Measurements from ENCODE around the gene ANXA3. TPM values are rescaled to one million over a fixed set of nuclear protein-coding genes. Genes with fewer than 3 reads are reported as not detected.
A peak's percentile ranks its signal among the peaks of the same experiment; 100 is the strongest.

Gene ANXA3
- total RNA-seq, 1 donor, result 50.1 TPM

DNA sequence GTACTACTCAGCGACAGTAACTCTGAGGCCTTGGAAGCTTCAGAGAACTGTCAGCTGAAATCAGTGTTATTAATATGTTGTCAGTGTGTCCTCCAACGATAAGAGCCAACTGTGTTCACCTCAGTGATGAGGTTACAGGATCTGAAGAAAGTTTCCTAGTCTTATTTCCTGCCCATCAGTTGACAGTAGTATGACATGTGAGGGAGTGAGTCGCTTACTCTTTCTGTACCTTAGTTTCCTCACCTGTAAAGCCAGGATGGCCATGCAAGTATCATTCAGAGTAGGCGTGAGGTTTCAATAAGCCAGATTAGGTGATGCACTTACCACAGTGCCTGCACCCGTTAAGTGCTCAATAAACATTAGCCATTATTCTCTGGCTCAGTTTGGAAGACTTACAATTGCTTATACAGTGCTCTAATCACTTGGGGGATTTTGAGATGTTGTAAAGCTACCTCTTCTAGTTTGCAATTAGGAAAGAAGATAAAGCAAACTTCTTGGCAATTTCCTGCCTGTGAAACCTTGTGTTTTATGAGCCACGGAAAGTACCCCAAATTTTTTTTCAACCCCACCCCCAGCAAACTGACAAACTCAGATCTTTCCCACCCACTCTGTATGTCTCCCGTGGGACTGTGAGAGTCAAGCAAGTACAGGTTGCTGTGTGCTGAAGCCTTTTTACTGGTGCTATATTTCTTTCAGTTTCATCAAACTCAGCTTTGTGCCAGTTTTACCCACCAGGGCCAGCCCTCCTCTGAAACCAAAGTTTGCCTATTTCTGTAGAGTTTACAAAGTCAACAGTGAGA, 62.2 kb downstream of the ANXA3 start:
- no peak overlapping the region for H3K4me3 ChIP-seq (ENCODE audit: low read depth, low read length)
- TF ChIP-seq, protein P1, sequence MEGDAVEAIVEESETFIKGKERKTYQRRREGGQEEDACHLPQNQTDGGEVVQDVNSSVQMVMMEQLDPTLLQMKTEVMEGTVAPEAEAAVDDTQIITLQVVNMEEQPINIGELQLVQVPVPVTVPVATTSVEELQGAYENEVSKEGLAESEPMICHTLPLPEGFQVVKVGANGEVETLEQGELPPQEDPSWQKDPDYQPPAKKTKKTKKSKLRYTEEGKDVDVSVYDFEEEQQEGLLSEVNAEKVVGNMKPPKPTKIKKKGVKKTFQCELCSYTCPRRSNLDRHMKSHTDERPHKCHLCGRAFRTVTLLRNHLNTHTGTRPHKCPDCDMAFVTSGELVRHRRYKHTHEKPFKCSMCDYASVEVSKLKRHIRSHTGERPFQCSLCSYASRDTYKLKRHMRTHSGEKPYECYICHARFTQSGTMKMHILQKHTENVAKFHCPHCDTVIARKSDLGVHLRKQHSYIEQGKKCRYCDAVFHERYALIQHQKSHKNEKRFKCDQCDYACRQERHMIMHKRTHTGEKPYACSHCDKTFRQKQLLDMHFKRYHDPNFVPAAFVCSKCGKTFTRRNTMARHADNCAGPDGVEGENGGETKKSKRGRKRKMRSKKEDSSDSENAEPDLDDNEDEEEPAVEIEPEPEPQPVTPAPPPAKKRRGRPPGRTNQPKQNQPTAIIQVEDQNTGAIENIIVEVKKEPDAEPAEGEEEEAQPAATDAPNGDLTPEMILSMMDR (IDR thresholded peaks at IDR 0.05; ENCODE audit: insufficient read depth, low read depth, low read length), result no peak
- no peak for DNase-seq (ENCODE audit: low read depth)

DNA sequence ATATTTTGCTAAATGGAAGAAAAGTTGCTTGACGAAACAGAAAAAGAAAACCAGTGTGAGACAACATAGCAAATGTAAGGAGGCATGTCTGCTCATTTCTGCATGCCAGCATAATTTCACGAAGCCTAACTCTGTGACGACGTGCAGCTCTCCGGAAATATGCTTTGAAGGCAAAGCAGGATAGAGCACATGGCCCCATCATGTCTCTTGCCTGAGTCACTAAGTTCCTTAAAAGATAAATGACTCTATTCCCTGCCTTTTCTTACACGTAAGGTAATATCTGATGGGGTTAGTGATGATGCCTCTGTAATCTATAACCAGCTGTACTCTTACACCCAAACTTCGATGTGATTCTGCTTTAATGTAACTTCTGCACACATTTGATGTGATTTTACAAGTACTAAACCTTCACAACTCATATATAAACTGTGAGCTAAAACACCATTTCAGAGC, 64.5 kb downstream of the ANXA3 start:
- DNase-seq (ENCODE audit: low read depth), result peak; percentile 81
- TF ChIP-seq, protein P1 (IDR thresholded peaks at IDR 0.05; ENCODE audit: insufficient read depth, low read depth, low read length), result no peak
- H3K4me3 ChIP-seq (ENCODE audit: low read depth, low read length), result no peak overlapping the region

DNA sequence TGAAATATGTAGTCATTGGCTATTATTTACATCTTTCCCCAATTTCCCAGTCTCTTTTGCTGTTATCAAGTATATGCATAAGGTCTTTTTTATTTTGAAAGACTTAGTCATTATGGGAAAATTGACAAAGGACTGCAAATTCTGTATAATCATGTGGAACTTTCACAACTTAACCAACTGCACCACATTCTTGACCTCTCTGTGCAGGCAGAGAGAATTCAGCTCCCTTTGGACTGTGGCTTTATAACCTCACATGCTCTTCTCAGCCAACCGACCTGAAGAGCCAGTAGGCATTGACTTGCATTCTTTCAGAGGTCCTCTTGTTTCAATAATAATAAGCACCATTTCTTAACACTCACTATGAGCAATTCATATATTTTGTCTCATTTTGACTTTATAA, 66.9 kb downstream of the ANXA3 start:
- no peak overlapping the region for H3K4me3 ChIP-seq (ENCODE audit: low read depth, low read length)
- peak; percentile 28 for DNase-seq (ENCODE audit: low read depth)
- TF ChIP-seq, protein P1 (IDR thresholded peaks at IDR 0.05; ENCODE audit: insufficient read depth, low read depth, low read length), result no peak

DNA sequence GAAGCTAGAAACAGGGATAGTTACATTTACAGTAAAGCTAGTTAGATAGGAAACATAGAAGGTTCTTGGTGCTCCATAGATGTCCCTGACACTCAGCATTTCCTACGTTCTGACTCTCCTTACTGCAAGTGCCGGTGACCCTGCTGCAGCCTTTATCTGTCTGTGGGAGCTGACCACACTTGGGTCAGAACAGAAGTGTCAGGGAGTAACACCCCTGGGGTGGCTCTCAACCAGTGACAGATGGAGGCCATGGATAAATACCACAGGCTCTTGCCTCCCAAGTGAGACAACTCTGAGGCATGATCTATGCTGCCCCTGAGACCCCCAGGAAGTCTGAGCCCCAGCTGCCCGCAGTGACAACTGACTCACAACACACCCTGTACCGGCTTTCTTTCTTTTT, 69.8 kb downstream of the ANXA3 start:
- H3K4me3 ChIP-seq (ENCODE audit: low read depth, low read length), result no peak overlapping the region
- TF ChIP-seq, protein P1 (IDR thresholded peaks at IDR 0.05; ENCODE audit: insufficient read depth, low read depth, low read length), result no peak
- DNase-seq (ENCODE audit: low read depth), result no peak

DNA sequence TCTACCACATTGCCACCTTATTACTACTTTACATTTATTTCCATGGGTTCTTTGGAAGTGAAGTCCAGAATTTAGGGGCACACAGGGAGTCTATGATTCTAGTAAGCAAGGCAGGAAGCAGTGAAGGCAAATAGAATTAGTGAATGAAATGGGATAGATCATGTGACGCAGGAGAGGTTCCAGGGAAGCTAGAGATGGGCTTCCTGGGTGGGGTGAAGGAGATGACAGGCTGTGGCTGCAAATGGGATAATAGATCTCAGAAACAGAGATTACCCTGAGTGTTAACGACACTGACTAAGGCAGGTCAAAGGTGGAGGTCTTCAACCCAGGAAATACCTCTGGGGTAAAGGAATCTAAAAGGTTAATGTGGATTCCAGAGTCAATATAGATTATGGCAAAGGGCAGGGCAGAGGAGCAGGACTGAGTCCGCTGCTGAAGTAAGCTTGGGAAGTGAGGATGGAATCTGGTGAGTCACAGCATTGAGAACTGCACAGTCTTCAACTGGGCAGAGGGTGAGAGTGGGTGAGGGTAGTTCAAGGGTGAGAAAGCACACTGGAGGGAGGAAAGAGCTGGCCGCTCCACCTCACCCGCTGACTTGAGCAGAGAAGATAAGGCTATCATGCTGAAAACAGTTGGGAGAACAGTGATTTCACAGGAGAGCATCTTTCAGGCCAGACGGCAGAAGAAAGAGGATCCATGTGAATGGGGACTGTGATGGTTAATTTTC, 70.8 kb downstream of the ANXA3 start:
- no peak overlapping the region for H3K4me3 ChIP-seq (ENCODE audit: low read depth, low read length)
- TF ChIP-seq, protein P1 (IDR thresholded peaks at IDR 0.05; ENCODE audit: insufficient read depth, low read depth, low read length), result no peak
- DNase-seq (ENCODE audit: low read depth), result peak; percentile 89

DNA sequence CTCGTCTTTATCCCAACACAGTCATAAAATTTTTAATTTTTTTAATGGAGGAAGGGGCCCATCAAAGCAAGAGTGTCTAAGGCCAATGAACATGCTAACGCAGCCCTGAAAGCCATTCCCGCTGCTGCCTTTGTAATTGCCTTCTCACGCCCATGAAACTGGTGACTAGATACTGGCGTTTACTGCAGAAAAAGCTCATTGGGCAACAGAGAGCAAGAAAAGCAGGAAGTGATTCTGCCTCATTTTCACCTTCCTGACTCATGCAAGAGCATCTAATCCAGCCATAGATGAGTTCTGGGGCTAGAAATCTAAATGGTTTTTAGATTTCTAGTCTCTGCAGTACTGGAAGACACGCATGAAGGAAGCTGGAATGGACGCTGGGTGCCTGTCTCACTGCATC, 72.5 kb downstream of the ANXA3 start:
- H3K4me3 ChIP-seq (ENCODE audit: low read depth, low read length), result no peak overlapping the region
- no peak for DNase-seq (ENCODE audit: low read depth)
- TF ChIP-seq, protein P1 (IDR thresholded peaks at IDR 0.05; ENCODE audit: insufficient read depth, low read depth, low read length), result no peak

All from fibroblast of villous mesenchyme (primary cell).